PC-3 (cell line): ENCODE measurements around the gene PHLDA3.

Experiments used
- EZH2phosphoT487 ChIP-seq: fragments of 300-600 bp; sonication (generic); IDR thresholded peaks from 2 replicates; pipeline ENCODE4 v1.6.1; 2018; ENCODE audit warnings: mild to moderate bottlenecking, antibody characterized with exemption, low read length, borderline replicate concordance
- TF ChIP-seq, protein P1 (sequence below): fragments of 300-600 bp; sonication (generic); conservative IDR thresholded peaks from 2 replicates; pipeline ENCODE4 v1.5.1; 2017; ENCODE audit warnings: antibody characterized with exemption, low read depth, mild to moderate bottlenecking, low read length

DNA sequence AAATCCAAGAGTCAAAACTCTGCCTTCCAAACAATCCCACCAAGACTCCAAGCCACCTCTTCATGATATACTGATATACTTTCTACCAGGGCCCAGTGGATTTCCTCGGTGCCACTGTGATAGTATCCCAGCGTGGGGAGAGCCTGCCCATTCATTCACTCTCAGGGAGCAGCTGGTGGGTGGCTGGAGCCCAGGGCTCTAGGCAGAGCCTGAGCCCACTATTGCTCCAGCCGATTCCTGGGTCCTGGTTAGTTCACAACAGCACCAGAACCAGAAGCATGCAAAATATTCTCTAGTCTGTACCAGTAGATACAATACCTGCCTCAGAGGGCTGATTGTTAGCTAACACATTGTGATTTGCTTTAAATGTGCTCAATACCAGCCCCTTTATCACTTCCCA, 37.1 kb upstream of the PHLDA3 start:
- TF ChIP-seq, protein P1, sequence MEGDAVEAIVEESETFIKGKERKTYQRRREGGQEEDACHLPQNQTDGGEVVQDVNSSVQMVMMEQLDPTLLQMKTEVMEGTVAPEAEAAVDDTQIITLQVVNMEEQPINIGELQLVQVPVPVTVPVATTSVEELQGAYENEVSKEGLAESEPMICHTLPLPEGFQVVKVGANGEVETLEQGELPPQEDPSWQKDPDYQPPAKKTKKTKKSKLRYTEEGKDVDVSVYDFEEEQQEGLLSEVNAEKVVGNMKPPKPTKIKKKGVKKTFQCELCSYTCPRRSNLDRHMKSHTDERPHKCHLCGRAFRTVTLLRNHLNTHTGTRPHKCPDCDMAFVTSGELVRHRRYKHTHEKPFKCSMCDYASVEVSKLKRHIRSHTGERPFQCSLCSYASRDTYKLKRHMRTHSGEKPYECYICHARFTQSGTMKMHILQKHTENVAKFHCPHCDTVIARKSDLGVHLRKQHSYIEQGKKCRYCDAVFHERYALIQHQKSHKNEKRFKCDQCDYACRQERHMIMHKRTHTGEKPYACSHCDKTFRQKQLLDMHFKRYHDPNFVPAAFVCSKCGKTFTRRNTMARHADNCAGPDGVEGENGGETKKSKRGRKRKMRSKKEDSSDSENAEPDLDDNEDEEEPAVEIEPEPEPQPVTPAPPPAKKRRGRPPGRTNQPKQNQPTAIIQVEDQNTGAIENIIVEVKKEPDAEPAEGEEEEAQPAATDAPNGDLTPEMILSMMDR, result no peak
- no peak for TF ChIP-seq EZH2phosphoT487
